Measurements from ENCODE around the gene FANCG. TPM values are rescaled to one million over a fixed set of nuclear protein-coding genes. Genes with fewer than 3 reads are reported as not detected.

Gene FANCG
- total and polyA plus RNA-seq, 2 of the 8 experiments (the other 6 are each of a cell fraction or from before 2014, with no cell fraction given), result 66.6 to 87.1 TPM

- POLR2A ChIA-PET (ENCODE audit: partially characterized antibody), result interaction anchor here (0.8 to 5.2 kb wide), 4 partner anchors 12 to 30 kb away, joined by 4 to 43 read pairs (median 5); partner anchors contain the start of gene VCP
- H2BK120ac ChIP-seq (replicated peaks; ENCODE audit: low read depth, low read length), result no peak overlapping the region
- H2BK5ac ChIP-seq (ENCODE audit: low read depth, low read length), result no peak overlapping the region
- CTCF ChIA-PET (ENCODE audit: partially characterized antibody), result interaction anchor here (0.9 to 1.3 kb wide), 3 partner anchors 12 to 158 kb away, joined by 3 read pairs; no protein-coding TSS in a partner anchor
- DNase-seq (ENCODE audit: low read depth in 1 of 2, low spot score in 2 of 2), result no peak
- H3K4me3 ChIP-seq (ENCODE audit: extremely low read depth in 1 of 4, insufficient read depth in 2 of 4, low read depth in 3 of 4, low read length in 4 of 4), result no peak overlapping the region
- TF ChIP-seq SAP30 (IDR thresholded peaks at IDR 0.05; ENCODE audit: insufficient read depth, insufficient replicate concordance, low read length) (no peak), POLR2A (IDR thresholded peaks at IDR 0.05; ENCODE audit: control extremely low read depth in 1 of 2, low read depth in 2 of 2, low read length in 2 of 2) (peak in 1 of 2 experiments; percentile 19; a peak in 1 of 3 replicates)
- H2AK5ac ChIP-seq (ENCODE audit: low read depth, low read length), result no peak overlapping the region
- no peak overlapping the region for H3K18ac ChIP-seq (ENCODE audit: extremely low read depth, low read length)
- 97% methylated on average over 8 of the region's 8 CpGs; no CpG with 5 or more reads in 1 of the 2 experiments for WGBS, 2 experiments (ENCODE audit: extremely low coverage in 1 of 2, insufficient coverage in 1 of 2, insufficient read length in 1 of 2, insufficient replicate concordance in 2 of 2, low coverage in 1 of 2, low lambda C conversion rate in 2 of 2, missing lambda C conversion rate in 1 of 2)
- no peak overlapping the region for H4K8ac ChIP-seq (ENCODE audit: extremely low read depth, insufficient read depth, low read length)
- no peaks in the 10 kb centered on the region; a peak in 1 of 4 replicates for H3K9me3 ChIP-seq (ENCODE audit: insufficient read depth in 2 of 2, low read depth in 1 of 2, low read length in 1 of 2)
- H3K27me3 ChIP-seq (replicated peaks in 1 of 4; ENCODE audit: control insufficient read depth in 3 of 4, extremely low read depth in 1 of 4, insufficient read depth in 3 of 4, low read length in 3 of 4), result no peaks in the 10 kb centered on the region
- no peak overlapping the region for H4K91ac ChIP-seq (replicated peaks; ENCODE audit: insufficient read length, low read length)
- no peaks in the 10 kb centered on the region for H3K79me2 ChIP-seq (ENCODE audit: control insufficient read depth in 1 of 2, insufficient read depth in 2 of 2, low read length in 2 of 2)
- no peak overlapping the region for H4K5ac ChIP-seq (ENCODE audit: insufficient read length, low read depth, low read length)
- H3K23me2 ChIP-seq (ENCODE audit: low read depth, low read length), result no peaks in the 10 kb centered on the region
- no peak overlapping the region for H3K14ac ChIP-seq (ENCODE audit: insufficient read length)
- no peaks in the 10 kb centered on the region for H3K4me1 ChIP-seq (replicated peaks in 1 of 4; ENCODE audit: control insufficient read depth in 3 of 4, insufficient read depth in 4 of 4, low read length in 3 of 4)
- no peak overlapping the region for H3K27ac ChIP-seq (ENCODE audit: low read depth, low read length)
- no peak overlapping the region for H3K9ac ChIP-seq (replicated peaks in 1 of 4; ENCODE audit: extremely low read depth in 1 of 4, low read depth in 3 of 4, low read length in 3 of 4)
- H2BK20ac ChIP-seq (ENCODE audit: low read length), result no peak overlapping the region
- H3K36me3 ChIP-seq (ENCODE audit: control insufficient read depth in 2 of 4, insufficient read depth in 4 of 4, low read length in 3 of 4), result peaks cover 58 to 76% (median 67%) of the 10 kb centered on the region in 4 experiments
- no peak overlapping the region for H3K23ac ChIP-seq (ENCODE audit: insufficient read length)
- H3K4me2 ChIP-seq (ENCODE audit: insufficient read depth in 1 of 2, low read depth in 2 of 2, low read length in 2 of 2), result no peak overlapping the region
- H2BK15ac ChIP-seq (ENCODE audit: low read length), result no peak overlapping the region
- no peak overlapping the region for H3K4ac ChIP-seq (replicated peaks; ENCODE audit: insufficient read length, low read depth, low read length)
- no peak for FAIRE-seq
- no peak overlapping the region for H3K56ac ChIP-seq (replicated peaks; ENCODE audit: insufficient read length, low read depth, low read length)
- peaks cover 5 to 18% of the 10 kb centered on the region in 2 experiments for H4K20me1 ChIP-seq (replicated peaks in 1 of 2; ENCODE audit: control insufficient read depth in 1 of 2, insufficient read depth in 2 of 2, low read length in 2 of 2)
- no peak overlapping the region for H2BK12ac ChIP-seq (ENCODE audit: low read depth, low read length)
- H2AFZ ChIP-seq (ENCODE audit: low read length), result no peak overlapping the region
- H3K79me1 ChIP-seq (ENCODE audit: low read depth, low read length), result no peaks in the 10 kb centered on the region; the same call in 1 of the 2 replicates
Observed at GRCh38 chr9:35057271-35057620, 22.5 kb downstream of the FANCG start.

Measured in H1 (cell line).